ENCODE data around the gene FAM107A. TPM values are rescaled to one million over a fixed set of nuclear protein-coding genes. Genes with fewer than 3 reads are reported as not detected.

FAM107A gene
- total and polyA plus RNA-seq, 9 of the 15 experiments (the other 6 are each of a cell fraction or from before 2014, with no cell fraction given) = 0.07 TPM; not detected in 8

DNA sequence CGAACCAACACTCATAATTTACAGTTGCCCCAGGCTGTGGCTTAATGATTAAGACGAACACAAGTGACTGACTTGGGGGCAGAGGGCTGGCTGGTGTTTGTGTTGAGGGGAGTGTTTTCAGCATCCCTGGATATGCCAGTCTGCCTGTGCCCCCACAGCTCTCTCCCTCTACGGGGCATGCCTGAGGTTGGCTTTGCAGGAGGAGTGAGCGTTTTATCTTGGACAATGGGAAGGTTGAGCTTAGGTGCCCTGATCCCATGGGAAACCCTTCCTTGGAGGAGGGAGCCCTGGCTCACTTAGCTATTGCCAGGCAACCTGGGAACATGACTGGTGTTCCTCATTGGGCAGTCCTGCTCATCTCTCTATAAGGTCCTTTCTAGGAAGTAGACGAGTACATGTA lies 17.6 kb downstream of the FAM107A start:
- ChIA-PET CTCF (ENCODE audit: low intra/inter-chr PET ratio) (no interaction called here), POLR2A (no interaction called here)
- FAIRE-seq (no peak), DNase-seq (ENCODE audit: extremely low read depth in 1 of 4, low spot score in 3 of 4) (no peak), ATAC-seq (no peak)
- Histone ChIP-seq H3K9me1 (ENCODE audit: control insufficient read depth, insufficient read depth, low read length) (no peaks in the 10 kb centered on the region), H3K36me3 (ENCODE audit: control insufficient read depth, insufficient read depth, low read length) (no peaks in the 10 kb centered on the region), H3K4me2 (ENCODE audit: insufficient read depth, low read length) (no peak overlapping the region), H3K27me3 (ENCODE audit: control insufficient read depth in 2 of 2, insufficient read depth in 2 of 2, low read length in 2 of 2) (peaks cover 0 to 30% of the 10 kb centered on the region in 2 experiments; a peak in 2 of 5 replicates), H3K4me3 (no peak overlapping the region), H3K79me2 (ENCODE audit: control insufficient read depth, insufficient read depth, low read length) (no peaks in the 10 kb centered on the region), H3K4me1 (replicated peaks in 1 of 2; ENCODE audit: control insufficient read depth in 2 of 2, insufficient read depth in 2 of 2, low read length in 2 of 2) (no peaks in the 10 kb centered on the region), H4K20me1 (replicated peaks; ENCODE audit: control insufficient read depth, insufficient read depth, low read length) (no peaks in the 10 kb centered on the region), H3K9ac (ENCODE audit: insufficient read depth in 1 of 2, low read depth in 2 of 2, low read length in 2 of 2) (no peak overlapping the region), H3K9me3 (replicated peaks; ENCODE audit: control insufficient read depth, insufficient read depth, low read depth, low read length) (no peaks in the 10 kb centered on the region), H2AFZ (ENCODE audit: low read depth, low read length) (no peak overlapping the region), H3K27ac (ENCODE audit: extremely low read depth, low read depth, low read length) (no peak overlapping the region)
- in situ Hi-C loops (cut with MboI) (no loop called here), intact Hi-C loops (cut with micrococcal nuclease) (no loop called here)
- no peak for TF ChIP-seq RAD21 (CRISPR knock-in tag; conservative IDR thresholded peaks at IDR 0.05 in 1 of 2, IDR thresholded peaks at IDR 0.05 in 1 of 2)
- TF ChIP-seq PRMT5 (CRISPR knock-in tag; IDR thresholded peaks at IDR 0.05) = no peak
- no peak for TF ChIP-seq ZNF165 (CRISPR knock-in tag; IDR thresholded peaks at IDR 0.05; ENCODE audit: borderline replicate concordance)
- no peak for TF ChIP-seq YBX1 (IDR thresholded peaks at IDR 0.05)
- TF ChIP-seq NCOA2 (IDR thresholded peaks at IDR 0.05; ENCODE audit: partially characterized antibody in 2 of 2) = no peak
- TF ChIP-seq CBX1 (IDR thresholded peaks at IDR 0.05; ENCODE audit: low read depth) = no peak
- no peak for TF ChIP-seq ID3 (CRISPR knock-in tag; IDR thresholded peaks at IDR 0.05)
- TF ChIP-seq ID3 (tag; IDR thresholded peaks at IDR 0.05) = no peak
- no peak for TF ChIP-seq ZNF354B (CRISPR knock-in tag; IDR thresholded peaks at IDR 0.05)
- no peak for TF ChIP-seq NCOA1 (IDR thresholded peaks at IDR 0.05; ENCODE audit: low read depth)
- no TSS peak for BruUV-seq (replicated peaks)
- WGBS (ENCODE audit: insufficient coverage, low coverage, missing lambda C conversion rate) = 0% methylated on average over 4 of the region's 5 CpGs
